Keratinocyte (primary cell): ENCODE results near the gene SFMBT2.

ENCODE experiments used
- CTCF ChIP-seq, 3 experiments: IDR thresholded peaks in 1 of 3; conservative IDR thresholded peaks in 1 of 3; optimal IDR thresholded peaks in 1 of 3; 2 replicates in 2 of 3; 3 replicates in 1 of 3; pipeline versions ENCODE3 to v1.5.1; 2011; ENCODE audit warnings: low read length in 3 of 3, mild to moderate bottlenecking in 3 of 3, moderate library complexity in 2 of 3, control low read depth in 1 of 3, inconsistent platforms in 1 of 3; ENCODE audit not compliant: insufficient read depth in 2 of 3; ENCODE audit errors: extremely low read depth in 1 of 3
- EZH2 ChIP-seq: IDR thresholded peaks from one replicate; pipeline ENCODE4 v1.6.1; 2012; ENCODE audit warnings: inconsistent platforms, mild to moderate bottlenecking, low read length, moderate library complexity

- TF ChIP-seq CTCF (optimal IDR thresholded peaks at IDR 0.05 in 1 of 3, IDR thresholded peaks at IDR 0.05 in 1 of 3, conservative IDR thresholded peaks at IDR 0.05 in 1 of 3; ENCODE audit: extremely low read depth in 1 of 3, insufficient read depth in 2 of 3, low read length in 3 of 3) (peak in 1 of 3 experiments; percentile 11), EZH2 (no peak)
These were observed at the start of gene SFMBT2 for GRCh38 chr10:7410862-7411670.
